Stimulated activated CD4-positive, alpha-beta T cell treated with anti-CD3 and anti-CD28 coated beads, Interleukin-4, amount 100 ng/mL, for 1 hour (primary cell): ENCODE data around the gene COPS8.

Source experiments
- DNase-seq: peaks from one replicate; pipeline ENCODE4 v3.0.0-alpha.2; 2020

Gene COPS8

GRCh38 chr2:237102428-237102827, 16.7 kb downstream of the COPS8 start:
- DNase-seq = no peak

- DNase-seq = no peak
These were observed 23.8 kb downstream of the COPS8 start for GRCh38 chr2:237109421-237109934.

- DNase-seq = no peak
These were observed 27.5 kb downstream of the COPS8 start for GRCh38 chr2:237113026-237113795.

GRCh38 chr2:237115870-237116269, 30.2 kb downstream of the COPS8 start:
- no peak for DNase-seq

GRCh38 chr2:237116431-237116830, 30.7 kb downstream of the COPS8 start:
- DNase-seq = no peak

GRCh38 chr2:237118025-237118424, 32.3 kb downstream of the COPS8 start:
- DNase-seq = no peak

GRCh38 chr2:237118561-237119155, 33.0 kb downstream of the COPS8 start:
- DNase-seq = no peak

GRCh38 chr2:237120916-237121315, 35.2 kb downstream of the COPS8 start:
- no peak for DNase-seq

- DNase-seq = no peak
These were observed 35.6 kb downstream of the COPS8 start for GRCh38 chr2:237121321-237121720.

- DNase-seq = peak; percentile 59
These were observed 36.6 kb downstream of the COPS8 start for GRCh38 chr2:237122214-237122666.

GRCh38 chr2:237124820-237125219, 39.1 kb downstream of the COPS8 start:
- DNase-seq = no peak

- DNase-seq = no peak
These were observed 40.3 kb downstream of the COPS8 start for GRCh38 chr2:237125967-237126366.

GRCh38 chr2:237126519-237127174, 41.0 kb downstream of the COPS8 start:
- DNase-seq = no peak

- DNase-seq = peak; percentile 49
These were observed 42.5 kb downstream of the COPS8 start for GRCh38 chr2:237128026-237128703.

- DNase-seq = no peak
These were observed 43.3 kb downstream of the COPS8 start for GRCh38 chr2:237128845-237129592.

- DNase-seq = no peak
These were observed 44.1 kb downstream of the COPS8 start for GRCh38 chr2:237129625-237130263.

GRCh38 chr2:237130562-237131421, 45.1 kb downstream of the COPS8 start:
- DNase-seq = no peak

- DNase-seq = no peak
These were observed 46.3 kb downstream of the COPS8 start for GRCh38 chr2:237131749-237132533.

GRCh38 chr2:237132799-237133198, 47.1 kb downstream of the COPS8 start:
- DNase-seq = no peak
